H7 (cell line): ENCODE results near the gene CD300LD. TPM values are rescaled to one million over a fixed set of nuclear protein-coding genes. Genes with fewer than 3 reads are reported as not detected.
"Not testable (repeated sequence)": the region's sequence is repeated elsewhere in the genome, so short reads cannot be mapped to it uniquely, and the experiment has no call there.

Experiments used
- DNase-seq: peaks from one replicate; pipeline ENCODE4 v3.0.0; 2012
- H3K27me3 ChIP-seq: 2 replicates; pipeline ENCODE4 v1.6.0; 2011; ENCODE audit warnings: mild to moderate bottlenecking, low read length; ENCODE audit not compliant: control insufficient read depth, insufficient read depth
- H3K36me3 ChIP-seq: replicated peaks from 2 replicates; pipeline ENCODE4 v1.5.1; 2011; ENCODE audit warnings: low read length; ENCODE audit not compliant: control insufficient read depth, insufficient read depth
- H3K4me3 ChIP-seq: 2 replicates; pipeline ENCODE4 v1.5.1; 2011; ENCODE audit warnings: low read depth, mild to moderate bottlenecking, control low read depth, low read length, moderate library complexity; ENCODE audit not compliant: insufficient read depth
- total RNA-seq: library from RNA; depleted of rRNA; stranded (reverse); fragments of >200 nt; shearing (Covaris generic); gene quantifications from 2 replicates; pipeline ENCODE4 v1.2.3, GENCODE V29; 2014

CD300LD gene
- total RNA-seq, 1 experiment from 2014 or later: not detected

GRCh38 chr17:74599023-74599399 lies 6.9 kb upstream of the CD300LD start:
- Histone ChIP-seq H3K4me3 (no peak overlapping the region), H3K27me3 (no peaks in the 10 kb centered on the region), H3K36me3 (no peaks in the 10 kb centered on the region)
- no peak for DNase-seq

- no peak overlapping the region for H3K4me3 ChIP-seq
- DNase-seq: no peak
- no peaks in the 10 kb centered on the region for H3K36me3 ChIP-seq
- no peaks in the 10 kb centered on the region for H3K27me3 ChIP-seq
Measured at GRCh38 chr17:74598346-74599022, 6.4 kb upstream of the CD300LD start.

- no peak for DNase-seq
- Histone ChIP-seq H3K36me3 (no peaks in the 10 kb centered on the region), H3K4me3 (no peak overlapping the region), H3K27me3 (no peaks in the 10 kb centered on the region; the same call in 1 of the 2 replicates)
Measured at GRCh38 chr17:74597069-74597790, 5.1 kb upstream of the CD300LD start.

- no peak for DNase-seq
- no peaks in the 10 kb centered on the region; the same call in 1 of the 2 replicates for H3K27me3 ChIP-seq
Measured at GRCh38 chr17:74595037-74595750, 3.1 kb upstream of the CD300LD start.

GRCh38 chr17:74591503-74591902 lies 580 bp downstream of the CD300LD start:
- no peaks in the 10 kb centered on the region; the same call in 1 of the 2 replicates for H3K27me3 ChIP-seq
- DNase-seq: no peak
- no peak overlapping the region for H3K4me3 ChIP-seq
- no peaks in the 10 kb centered on the region for H3K36me3 ChIP-seq

More at GRCh38 chr17:74595037-74595750, 3.1 kb upstream of the CD300LD start:
- H3K4me3 ChIP-seq: no peak overlapping the region
- no peaks in the 10 kb centered on the region for H3K36me3 ChIP-seq

- H3K36me3 ChIP-seq: no peaks in the 10 kb centered on the region
- H3K4me3 ChIP-seq: no peak overlapping the region
- DNase-seq: no peak
- no peaks in the 10 kb centered on the region for H3K27me3 ChIP-seq
Measured at GRCh38 chr17:74585711-74586110, 6.4 kb downstream of the CD300LD start.

- Histone ChIP-seq H3K4me3 (no peak overlapping the region), H3K36me3 (no peaks in the 10 kb centered on the region)
Measured at GRCh38 chr17:74584292-74585060, 7.6 kb downstream of the CD300LD start.

GRCh38 chr17:74582633-74583032 lies 9.4 kb downstream of the CD300LD start:
- no peak for DNase-seq
- H3K27me3 ChIP-seq: no peaks in the 10 kb centered on the region
- H3K4me3 ChIP-seq: no peak overlapping the region

More at GRCh38 chr17:74584292-74585060, 7.6 kb downstream of the CD300LD start:
- H3K27me3 ChIP-seq: no peaks in the 10 kb centered on the region
- no peak for DNase-seq

GRCh38 chr17:74579900-74580299 lies 12.2 kb downstream of the CD300LD start:
- H3K36me3 ChIP-seq: no peaks in the 10 kb centered on the region
- H3K27me3 ChIP-seq: no peaks in the 10 kb centered on the region
- H3K4me3 ChIP-seq: no peak overlapping the region
- DNase-seq: no peak

More at GRCh38 chr17:74582633-74583032, 9.4 kb downstream of the CD300LD start:
- no peaks in the 10 kb centered on the region for H3K36me3 ChIP-seq

GRCh38 chr17:74578979-74579378 lies 13.1 kb downstream of the CD300LD start:
- DNase-seq: no peak
- Histone ChIP-seq H3K4me3 (no peak overlapping the region), H3K27me3 (no peaks in the 10 kb centered on the region), H3K36me3 (no peaks in the 10 kb centered on the region)

GRCh38 chr17:74574489-74575142 lies 17.5 kb downstream of the CD300LD start:
- no peaks in the 10 kb centered on the region for H3K27me3 ChIP-seq
- DNase-seq: no peak

GRCh38 chr17:74573635-74574034 lies 18.4 kb downstream of the CD300LD start:
- DNase-seq, H3K36me3 ChIP-seq, H3K27me3 ChIP-seq, H3K4me3 ChIP-seq: not testable (repeated sequence)

More at GRCh38 chr17:74574489-74575142, 17.5 kb downstream of the CD300LD start:
- Histone ChIP-seq H3K4me3 (no peak overlapping the region), H3K36me3 (no peaks in the 10 kb centered on the region)

- no peaks in the 10 kb centered on the region for H3K36me3 ChIP-seq
- no peaks in the 10 kb centered on the region for H3K27me3 ChIP-seq
- no peak for DNase-seq
- H3K4me3 ChIP-seq: no peak overlapping the region
Measured at GRCh38 chr17:74573169-74573568, 18.9 kb downstream of the CD300LD start.
